Activated T-cell treated with anti-CD3 and anti-CD28 coated beads, Interleukin-2, amount 50 U/mL, for 4 hours (primary cell): Measurements from ENCODE around the gene EYS. TPM values are rescaled to one million over a fixed set of nuclear protein-coding genes. Genes with fewer than 3 reads are reported as not detected.

Experiments
- ATAC-seq, 2 donors: fragments of 200-7000 bp; cut with Tn5 transposase; one replicate each; pipeline ENCODE4 v1.10.0; 2021
- DNase-seq: peaks from one replicate; pipeline ENCODE4 v3.0.0-alpha.2; 2020
- H3K27me3 Mint-ChIP-seq: one replicate; pipeline ENCODE4 v1.8.0; 2021; ENCODE audit warnings: low read depth, mixed read lengths
- H3K36me3 Mint-ChIP-seq: one replicate; pipeline ENCODE4 v1.8.0; 2022; ENCODE audit warnings: mixed read lengths; ENCODE audit not compliant: insufficient read depth
- H3K4me1 Mint-ChIP-seq: one replicate; pipeline ENCODE4 v1.8.0; 2021; ENCODE audit warnings: low read depth, mixed read lengths
- H3K4me3 Mint-ChIP-seq: one replicate; pipeline ENCODE4 v1.8.0; 2021; ENCODE audit warnings: mild to moderate bottlenecking, moderate library complexity, mixed read lengths
- H3K9me3 Mint-ChIP-seq: one replicate; pipeline ENCODE4 v1.8.0; 2021; ENCODE audit warnings: mixed read lengths
- total RNA-seq, 3 donors: library from RNA; stranded (reverse); gene quantifications; one replicate each; pipeline ENCODE4 v1.2.1, GENCODE V29; 2021

EYS gene
- total RNA-seq, 3 donors from 2014 or later = not detected

GRCh38 chr6:64786736-64787135, 920.3 kb downstream of the EYS start:
- no peak for ATAC-seq
- DNase-seq = no peak
- Mint-ChIP-seq H3K36me3 (no peaks in the 10 kb centered on the region), H3K4me1 (no peaks in the 10 kb centered on the region), H3K27me3 (no peaks in the 10 kb centered on the region), H3K4me3 (no peak overlapping the region), H3K9me3 (peaks cover 7% of the 10 kb centered on the region)

GRCh38 chr6:64782877-64783276, 924.1 kb downstream of the EYS start:
- DNase-seq = no peak
- Mint-ChIP-seq H3K9me3 (peaks cover 13% of the 10 kb centered on the region), H3K27me3 (no peaks in the 10 kb centered on the region), H3K36me3 (no peaks in the 10 kb centered on the region), H3K4me1 (no peaks in the 10 kb centered on the region), H3K4me3 (no peak overlapping the region)
- no peak for ATAC-seq

GRCh38 chr6:64777941-64778785, 928.9 kb downstream of the EYS start:
- H3K4me3 Mint-ChIP-seq = no peak overlapping the region

GRCh38 chr6:64776359-64776758, 930.7 kb downstream of the EYS start:
- Mint-ChIP-seq H3K4me1 (no peaks in the 10 kb centered on the region), H3K9me3 (peaks cover 31% of the 10 kb centered on the region), H3K4me3 (no peak overlapping the region), H3K36me3 (no peaks in the 10 kb centered on the region), H3K27me3 (no peaks in the 10 kb centered on the region)
- no peak for DNase-seq
- ATAC-seq = no peak

More at GRCh38 chr6:64777941-64778785, 928.9 kb downstream of the EYS start:
- Mint-ChIP-seq H3K9me3 (peaks cover 27% of the 10 kb centered on the region), H3K4me1 (no peaks in the 10 kb centered on the region), H3K36me3 (no peaks in the 10 kb centered on the region), H3K27me3 (no peaks in the 10 kb centered on the region)
- DNase-seq (no peak), ATAC-seq (no peak)

- DNase-seq = no peak
- H3K27me3 Mint-ChIP-seq = no peaks in the 10 kb centered on the region
- no peak overlapping the region for H3K4me3 Mint-ChIP-seq
- H3K9me3 Mint-ChIP-seq = peaks cover 26% of the 10 kb centered on the region
- no peak for ATAC-seq
- H3K4me1 Mint-ChIP-seq = no peaks in the 10 kb centered on the region
- H3K36me3 Mint-ChIP-seq = no peaks in the 10 kb centered on the region
Observed at GRCh38 chr6:64774881-64775280, 932.1 kb downstream of the EYS start.

GRCh38 chr6:64750910-64751309, 956.1 kb downstream of the EYS start:
- Mint-ChIP-seq H3K36me3 (no peaks in the 10 kb centered on the region), H3K4me3 (no peak overlapping the region), H3K27me3 (no peaks in the 10 kb centered on the region), H3K9me3 (peaks cover 13% of the 10 kb centered on the region), H3K4me1 (no peaks in the 10 kb centered on the region)
- ATAC-seq (no peak), DNase-seq (no peak)

- Mint-ChIP-seq H3K9me3 (no peaks in the 10 kb centered on the region), H3K27me3 (no peaks in the 10 kb centered on the region), H3K36me3 (no peaks in the 10 kb centered on the region), H3K4me3 (no peak overlapping the region), H3K4me1 (no peaks in the 10 kb centered on the region)
- ATAC-seq = no peak
- DNase-seq = no peak
Observed at GRCh38 chr6:64737418-64737817, 969.6 kb downstream of the EYS start.

- Mint-ChIP-seq H3K27me3 (no peaks in the 10 kb centered on the region), H3K4me3 (no peak overlapping the region), H3K9me3 (peaks cover under 1% of the 10 kb centered on the region), H3K36me3 (no peaks in the 10 kb centered on the region), H3K4me1 (no peaks in the 10 kb centered on the region)
- no peak for ATAC-seq
- no peak for DNase-seq
Observed at GRCh38 chr6:64736421-64736950, 970.5 kb downstream of the EYS start.

- Mint-ChIP-seq H3K4me1 (no peaks in the 10 kb centered on the region), H3K4me3 (no peak overlapping the region), H3K9me3 (peaks cover 5% of the 10 kb centered on the region), H3K27me3 (no peaks in the 10 kb centered on the region), H3K36me3 (no peaks in the 10 kb centered on the region)
- no peak for DNase-seq
- no peak for ATAC-seq
Observed at GRCh38 chr6:64733433-64733832, 973.6 kb downstream of the EYS start.

GRCh38 chr6:64732888-64733287, 974.1 kb downstream of the EYS start:
- Mint-ChIP-seq H3K4me3 (no peak overlapping the region), H3K9me3 (peaks cover 5% of the 10 kb centered on the region)

GRCh38 chr6:64729522-64729921, 977.5 kb downstream of the EYS start:
- no peaks in the 10 kb centered on the region for H3K27me3 Mint-ChIP-seq
- peaks cover 5% of the 10 kb centered on the region for H3K9me3 Mint-ChIP-seq
- H3K36me3 Mint-ChIP-seq = no peaks in the 10 kb centered on the region
- ATAC-seq (no peak), DNase-seq (no peak)
- no peak overlapping the region for H3K4me3 Mint-ChIP-seq
- H3K4me1 Mint-ChIP-seq = no peaks in the 10 kb centered on the region

More at GRCh38 chr6:64732888-64733287, 974.1 kb downstream of the EYS start:
- H3K36me3 Mint-ChIP-seq = no peaks in the 10 kb centered on the region
- H3K4me1 Mint-ChIP-seq = no peaks in the 10 kb centered on the region
- H3K27me3 Mint-ChIP-seq = no peaks in the 10 kb centered on the region
- ATAC-seq (no peak), DNase-seq (no peak)

GRCh38 chr6:64727075-64727474, 980.0 kb downstream of the EYS start:
- H3K36me3 Mint-ChIP-seq = no peaks in the 10 kb centered on the region
- no peaks in the 10 kb centered on the region for H3K4me1 Mint-ChIP-seq
- DNase-seq = no peak
- no peaks in the 10 kb centered on the region for H3K27me3 Mint-ChIP-seq
- ATAC-seq = no peak
- peaks cover 5% of the 10 kb centered on the region for H3K9me3 Mint-ChIP-seq
- no peak overlapping the region for H3K4me3 Mint-ChIP-seq

GRCh38 chr6:64724091-64724490, 982.9 kb downstream of the EYS start:
- no peak for DNase-seq
- no peak overlapping the region for H3K4me3 Mint-ChIP-seq
- no peaks in the 10 kb centered on the region for H3K4me1 Mint-ChIP-seq
- no peaks in the 10 kb centered on the region for H3K27me3 Mint-ChIP-seq
- no peak for ATAC-seq
- no peaks in the 10 kb centered on the region for H3K36me3 Mint-ChIP-seq
- H3K9me3 Mint-ChIP-seq = peaks cover 7% of the 10 kb centered on the region

- peaks cover 7% of the 10 kb centered on the region for H3K9me3 Mint-ChIP-seq
- H3K4me3 Mint-ChIP-seq = no peak overlapping the region
- no peaks in the 10 kb centered on the region for H3K27me3 Mint-ChIP-seq
- ATAC-seq = no peak
- no peaks in the 10 kb centered on the region for H3K4me1 Mint-ChIP-seq
- DNase-seq = no peak
- H3K36me3 Mint-ChIP-seq = no peaks in the 10 kb centered on the region
Observed at GRCh38 chr6:64723327-64724058, 983.5 kb downstream of the EYS start.

GRCh38 chr6:64721865-64722264, 985.2 kb downstream of the EYS start:
- no peaks in the 10 kb centered on the region for H3K4me1 Mint-ChIP-seq
- no peak overlapping the region for H3K4me3 Mint-ChIP-seq
- peaks cover 7% of the 10 kb centered on the region for H3K9me3 Mint-ChIP-seq
- ATAC-seq (no peak), DNase-seq (no peak)
- H3K27me3 Mint-ChIP-seq = no peaks in the 10 kb centered on the region
- H3K36me3 Mint-ChIP-seq = no peaks in the 10 kb centered on the region
